Measurements from ENCODE around the gene MRGPRG.

The MRGPRG gene

DNA sequence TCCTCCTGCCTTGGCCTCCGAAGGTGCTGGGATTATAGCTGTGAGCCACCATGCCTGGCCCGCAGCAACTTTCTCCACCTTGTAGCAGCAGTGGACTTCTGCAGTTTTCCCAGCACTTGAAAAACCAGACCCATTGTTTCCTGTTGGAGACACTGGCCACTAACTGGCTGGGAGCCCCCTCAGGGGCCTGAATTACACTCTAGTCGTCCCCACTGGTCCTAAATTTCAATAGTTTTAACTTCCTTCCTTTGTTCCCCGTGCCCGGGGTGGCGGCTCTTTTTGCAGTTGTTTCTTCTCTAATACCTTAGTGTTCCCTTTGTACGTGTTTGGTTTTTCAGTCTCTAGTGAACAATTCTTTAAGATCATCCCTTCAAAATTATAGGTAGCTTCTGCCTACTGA is 16.2 kb upstream of the MRGPRG start:
- no peak for DNase-seq (ENCODE audit: low read depth, low spot score)
- TF ChIP-seq, protein P1, sequence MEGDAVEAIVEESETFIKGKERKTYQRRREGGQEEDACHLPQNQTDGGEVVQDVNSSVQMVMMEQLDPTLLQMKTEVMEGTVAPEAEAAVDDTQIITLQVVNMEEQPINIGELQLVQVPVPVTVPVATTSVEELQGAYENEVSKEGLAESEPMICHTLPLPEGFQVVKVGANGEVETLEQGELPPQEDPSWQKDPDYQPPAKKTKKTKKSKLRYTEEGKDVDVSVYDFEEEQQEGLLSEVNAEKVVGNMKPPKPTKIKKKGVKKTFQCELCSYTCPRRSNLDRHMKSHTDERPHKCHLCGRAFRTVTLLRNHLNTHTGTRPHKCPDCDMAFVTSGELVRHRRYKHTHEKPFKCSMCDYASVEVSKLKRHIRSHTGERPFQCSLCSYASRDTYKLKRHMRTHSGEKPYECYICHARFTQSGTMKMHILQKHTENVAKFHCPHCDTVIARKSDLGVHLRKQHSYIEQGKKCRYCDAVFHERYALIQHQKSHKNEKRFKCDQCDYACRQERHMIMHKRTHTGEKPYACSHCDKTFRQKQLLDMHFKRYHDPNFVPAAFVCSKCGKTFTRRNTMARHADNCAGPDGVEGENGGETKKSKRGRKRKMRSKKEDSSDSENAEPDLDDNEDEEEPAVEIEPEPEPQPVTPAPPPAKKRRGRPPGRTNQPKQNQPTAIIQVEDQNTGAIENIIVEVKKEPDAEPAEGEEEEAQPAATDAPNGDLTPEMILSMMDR (IDR thresholded peaks at IDR 0.05; ENCODE audit: insufficient read depth, low read length, missing control alignments): no peak
- ChIA-PET POLR2A (no interaction called here), CTCF (no interaction called here)
- H3K4me3 ChIP-seq (ENCODE audit: low read depth, low read length): no peak overlapping the region

DNA sequence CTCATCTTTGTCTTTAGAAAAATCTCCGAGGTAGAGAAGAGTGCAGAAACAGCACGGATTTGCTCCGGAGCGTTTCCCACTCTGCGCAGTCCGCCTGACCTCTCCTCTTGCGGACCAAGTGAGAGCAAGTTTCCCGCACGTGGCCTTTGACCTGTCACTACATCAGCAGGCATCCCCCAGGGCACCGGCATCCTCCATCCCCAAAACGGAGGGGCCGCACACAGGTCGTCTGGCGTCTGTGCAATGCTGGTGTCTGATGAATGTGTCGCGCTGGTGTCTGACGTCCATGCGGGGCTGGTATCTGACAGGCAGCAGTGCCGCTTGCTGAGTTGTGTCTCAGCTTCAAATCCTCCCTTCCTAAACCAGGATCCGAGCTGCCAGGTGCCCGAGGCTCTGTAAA is 14.3 kb upstream of the MRGPRG start:
- H3K4me3 ChIP-seq (ENCODE audit: low read depth, low read length): no peak overlapping the region
- no peak for DNase-seq (ENCODE audit: low read depth, low spot score)
- POLR2A ChIA-PET: no interaction called here
- CTCF ChIA-PET: no interaction called here
- TF ChIP-seq, protein P1 (IDR thresholded peaks at IDR 0.05; ENCODE audit: insufficient read depth, low read length, missing control alignments): no peak

DNA sequence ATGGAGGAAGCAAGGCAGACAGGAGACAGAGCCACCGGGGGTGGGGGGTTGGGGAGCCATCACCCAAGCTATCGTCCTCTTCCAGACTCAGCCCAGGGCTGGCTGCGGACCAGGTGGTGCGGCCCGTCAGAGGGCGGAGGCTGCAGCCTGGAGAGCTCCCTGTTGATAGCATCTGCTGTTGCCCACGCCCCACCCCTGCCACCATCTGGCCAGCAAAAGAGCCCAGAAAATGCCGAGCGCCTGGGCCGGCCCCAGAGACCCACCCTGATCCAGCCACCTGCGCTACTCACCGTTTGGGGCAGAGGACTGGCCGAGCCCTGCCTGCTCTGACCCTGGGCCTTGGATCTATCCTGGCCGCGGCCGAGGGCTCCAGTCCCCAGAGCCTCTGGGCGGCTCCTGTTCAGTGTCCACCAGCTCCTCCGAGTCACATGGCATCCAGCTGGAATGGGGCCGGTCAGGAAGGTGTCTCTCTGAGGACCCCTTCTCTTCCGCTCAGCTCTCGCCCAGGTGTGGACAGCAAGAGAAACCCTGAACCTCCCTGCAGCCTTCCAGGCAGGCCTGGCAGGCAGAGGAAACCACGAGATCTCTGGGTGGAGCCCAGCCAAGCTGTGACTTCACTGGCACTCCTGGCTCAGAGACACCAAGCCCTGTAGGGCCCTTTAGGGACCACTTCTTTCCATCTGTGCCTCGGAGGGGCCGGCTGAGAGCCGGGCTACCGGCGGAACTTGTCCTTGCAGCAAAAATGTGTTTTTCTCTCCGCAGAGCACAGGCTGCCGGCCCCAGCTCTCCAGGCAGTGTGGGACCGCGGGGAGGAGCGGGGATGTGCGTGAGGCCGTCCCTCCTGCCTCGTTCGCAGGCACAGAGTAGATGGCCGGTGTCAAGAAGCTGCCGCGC is 13.5 kb upstream of the MRGPRG start, which contains the start of gene MRGPRE:
Gene MRGPRE (minus strand): TSS at position 567 of the 894 bp plus-strand sequence. CDS start 3,618 bp downstream, outside the sequence.
- TF ChIP-seq, protein P1 (IDR thresholded peaks at IDR 0.05; ENCODE audit: insufficient read depth, low read length, missing control alignments): no peak
- ChIA-PET POLR2A (no interaction called here), CTCF (no interaction called here)
- DNase-seq (ENCODE audit: low read depth, low spot score): no peak
- H3K4me3 ChIP-seq (ENCODE audit: low read depth, low read length): no peak within 1 kb of the TSS

DNA sequence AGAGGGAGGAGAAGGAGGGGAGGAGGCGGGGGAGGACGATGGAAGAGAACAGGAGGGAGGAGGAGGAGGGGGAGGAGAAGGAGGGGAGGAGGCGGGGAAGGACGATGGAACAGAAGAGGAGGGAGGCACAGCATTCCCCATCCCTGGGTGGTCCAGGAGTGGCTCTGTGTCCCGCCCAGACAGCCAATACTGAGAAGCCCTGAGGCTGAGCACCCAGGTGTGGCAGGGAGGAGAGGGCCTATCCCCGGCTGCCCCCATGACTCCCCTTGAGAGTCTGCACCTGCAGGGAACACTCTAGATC is 12.9 kb upstream of the MRGPRG start:
- TF ChIP-seq, protein P1 (IDR thresholded peaks at IDR 0.05; ENCODE audit: insufficient read depth, low read length, missing control alignments): no peak
- ChIA-PET CTCF (no interaction called here), POLR2A (no interaction called here)
- H3K4me3 ChIP-seq (ENCODE audit: low read depth, low read length): no peak overlapping the region
- no peak for DNase-seq (ENCODE audit: low read depth, low spot score)

DNA sequence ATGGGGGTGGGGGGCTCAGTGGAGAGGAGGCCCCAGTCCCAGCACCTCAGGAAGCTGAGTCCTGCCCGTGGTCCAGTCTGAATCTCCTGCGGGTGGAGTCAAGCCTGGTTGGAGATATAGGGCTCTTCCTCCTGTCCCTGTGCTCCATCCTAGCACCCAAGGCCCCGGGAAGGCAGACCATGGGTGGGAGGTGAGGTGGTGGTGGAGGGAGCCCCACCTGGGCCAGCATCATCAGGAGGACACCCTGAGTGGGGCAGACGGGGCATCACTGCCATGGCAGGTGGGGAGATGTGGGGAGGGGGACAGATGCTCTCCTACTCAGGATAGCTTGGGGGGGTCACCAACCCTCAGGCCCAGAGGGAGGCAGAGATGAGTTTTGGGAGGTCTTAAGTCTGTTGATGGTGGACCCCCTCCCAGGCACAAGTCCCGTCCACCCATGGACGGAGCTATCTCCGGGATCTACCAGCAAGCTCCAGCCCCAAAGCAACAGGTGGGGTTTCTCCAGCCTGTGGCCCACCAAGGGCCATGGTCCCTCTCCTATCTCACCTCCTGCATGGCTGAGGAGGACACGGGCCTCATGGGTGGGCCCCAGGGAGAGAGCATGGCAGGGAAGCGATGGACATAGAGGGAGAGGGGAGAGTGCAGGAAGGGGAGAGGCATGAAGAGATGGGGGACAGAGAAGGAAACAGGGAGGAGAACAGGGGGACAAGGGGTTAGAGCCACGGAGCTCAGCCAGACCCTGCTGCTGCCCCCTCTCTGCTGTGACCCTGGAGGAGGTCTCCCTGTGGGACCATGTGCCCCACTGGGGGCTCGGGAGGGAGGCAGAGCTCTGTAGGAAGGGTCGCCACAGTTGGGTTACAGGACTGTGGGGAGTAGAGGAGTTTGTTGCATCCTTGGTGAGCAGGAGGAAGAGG is 12.3 kb upstream of the MRGPRG start:
- CTCF ChIA-PET: no interaction called here
- DNase-seq (ENCODE audit: low read depth, low spot score): no peak
- POLR2A ChIA-PET: no interaction called here
- TF ChIP-seq, protein P1 (IDR thresholded peaks at IDR 0.05; ENCODE audit: insufficient read depth, low read length, missing control alignments): no peak
- H3K4me3 ChIP-seq (ENCODE audit: low read depth, low read length): no peak overlapping the region
